Heart left ventricle (tissue), 16 donors: Measurements from ENCODE around the gene PDE6D. TPM values are rescaled to one million over a fixed set of nuclear protein-coding genes. Genes with fewer than 3 reads are reported as not detected.

ENCODE experiments used
- ATAC-seq, 4 donors: fragments of 200-7000 bp; cut with Tn5 transposase; one replicate each; pipeline ENCODE4 v1.9.1; 2020 to 2022; ENCODE audit warnings: moderate library complexity in 4 of 4, mild to moderate bottlenecking in 3 of 4, moderate number of reproducible peaks in 1 of 4
- DNase-seq, 5 donors: peaks; one replicate each; pipeline ENCODE4 v3.0.0-alpha.2; 2020
- H3K27ac ChIP-seq, 12 donors: fragments of 200-600 bp; sonication (generic) in 4 of 12; one replicate each; pipeline versions ENCODE4 v1.5.0 to v1.8.0; 2016 to 2022; ENCODE audit warnings: mild to moderate bottlenecking in 2 of 12
- H3K27me3 ChIP-seq, 9 donors: fragments of 200-600 bp; sonication (generic) in 2 of 9; one replicate each; pipeline versions ENCODE4 v1.5.1 to v1.8.0; 2016 to 2022; ENCODE audit warnings: mild to moderate bottlenecking in 3 of 9
- H3K36me3 ChIP-seq, 9 donors: fragments of 200-600 bp; sonication (generic) in 2 of 9; one replicate each; pipeline versions ENCODE4 v1.5.0 to v1.8.0; 2018 to 2022; ENCODE audit warnings: mild to moderate bottlenecking in 2 of 9
- H3K4me1 ChIP-seq, 12 donors: fragments of 200-600 bp; sonication (generic) in 4 of 12; one replicate each; pipeline versions ENCODE4 v1.5.0 to v1.8.0; 2016 to 2022; ENCODE audit warnings: mild to moderate bottlenecking in 3 of 12
- H3K4me3 ChIP-seq, 12 donors: fragments of 200-600 bp; sonication (generic) in 4 of 12; one replicate each; pipeline versions ENCODE4 v1.5.0 to v1.8.0; 2017 to 2022; ENCODE audit warnings: mild to moderate bottlenecking in 9 of 12, moderate library complexity in 4 of 12
- H3K9me3 ChIP-seq, 12 donors: fragments of 200-600 bp; sonication (generic) in 4 of 12; one replicate each; pipeline versions ENCODE4 v1.5.0 to v1.8.0; 2016 to 2022; ENCODE audit warnings: mild to moderate bottlenecking in 1 of 12
- CTCF ChIP-seq, 12 donors: fragments of 200-600 bp; sonication (generic) in 4 of 12; IDR thresholded peaks; one replicate each; pipeline versions ENCODE4 v1.5.0 to v1.8.0; 2018 to 2022; ENCODE audit warnings: antibody characterized with exemption in 12 of 12, mild to moderate bottlenecking in 5 of 12
- POLR2A ChIP-seq, 2 donors: fragments of 450-650 bp; IDR thresholded peaks; one replicate each; pipeline ENCODE4 v1.6.1; 2017; ENCODE audit warnings: antibody characterized with exemption in 2 of 2, mild to moderate bottlenecking in 2 of 2, moderate library complexity in 2 of 2
- WGBS, 4 donors: extraction: QIAGEN DNeasy Blood & Tissue Kit in 2 of 4; methylation state at CpG; one replicate each; pipeline versions ENCODE4 v1.1.5 to v1.1.7; 2013 to 2018; 5-methylcytosine and 5-hydroxymethylcytosine counted together
- intact Hi-C, 10 donors: fragments of 100-400 bp; cut with DNase I; formaldehyde crosslinking; loops; one replicate each; pipeline versions ENCODE4 v1.11.1 to v1.14.2; 2022
- polyA plus RNA-seq, 2 donors: library from polyadenylated mRNA; stranded (reverse); fragments of 200-250 nt; gene quantifications; one replicate each; pipeline ENCODE4 v1.2.3, GENCODE V29; 2013
- total RNA-seq, 9 donors: library from RNA; depleted of rRNA in 2 of 9; stranded (reverse); fragments of >200 nt in 2 of 9; fragmentation: NEBNext Ultra II Directional in 3 of 9; extraction: Animal tissue kit (Norgen Biotek cat#: 25700) in 3 of 9; gene quantifications; one replicate each; pipeline versions ENCODE4 v1.1.0 to v1.2.4, GENCODE V29; 2016 to 2023
- donor health status: ischemic (EF 13 %, LVEDD 7.1; RV severe dilation, severe dysfunction).
- donor health status: healthy with polysubstance abuse.
- donor health status: DM: no; HTN: yes; CAD: no.
- donor health status: DM: no; HTN: no; CAD: no.
- donor health status: ischemic (EF 25% LVEDD 6.9; RV normal size, moderate dysfunction).
- donor health status: ischemic (EF 25% LVEDD 5.7; RV mildly dilated, moderate dysfunction).
- donor health status: healthy.
- donor health status: DM: yes; HTN: yes; CAD: no.
- donor health status: ischemic (EF 35%, LVEDD 5.7; RV mildly dilated, moderate dysfunction).
- donor health status: nonischemic (EF 11% LVEDD 7.7; RV severe dilation, severe dysfunction).
- donor health status: DM: yes; HTN: yes; CAD: no.
- donor health status: PGD.
- donor health status: ischemic (EF 29% LVEDD 5.4; RV normal size, mild dysfunction).
- donor health status: nonischemic (EF 23%, LVEDD 6.1; RV moderate dilation, normal function).

Gene PDE6D
- total and polyA plus RNA-seq, 11 donors: 12.3 to 30.1 (median 19.8) TPM

GRCh38 chr2:231707625-231707926 lies 73.5 kb downstream of the PDE6D start:
- peak overlapping the region; percentile 1 to 99 (median 94) for H3K4me3 ChIP-seq
- H3K27ac ChIP-seq: peak overlapping the region; percentile 94 to 100 (median 99)
- no peaks in the 10 kb centered on the region for H3K27me3 ChIP-seq
- peak in 1 of 4 donors; percentile 0 for ATAC-seq
- 3 to 11% (median 8%) methylated on average over 8 to 30 of the region's 30 CpGs; no CpG with 5 or more reads in 1 of the 4 donors for WGBS, 4 donors
- TF ChIP-seq CTCF (IDR thresholded peaks at IDR 0.05) (no peak), POLR2A (IDR thresholded peaks at IDR 0.05) (no peak)
- H3K36me3 ChIP-seq: peaks cover 0 to 16% (median 12%) of the 10 kb centered on the region in 9 donors
- no peaks in the 10 kb centered on the region for H3K9me3 ChIP-seq
- H3K4me1 ChIP-seq: peaks cover 6 to 45% (median 32%) of the 10 kb centered on the region in 12 donors
- DNase-seq: peak in 1 of 5 donors; percentile 83
- intact Hi-C loops: loop anchor here in 3 of 10 donors (1.0 to 5.0 kb wide), 5 partner anchors 27 to 75 kb away; partner anchors contain the start of gene PDE6D (in 1 of the 3)

GRCh38 chr2:231706731-231707624 lies 74.1 kb downstream of the PDE6D start:
- H3K9me3 ChIP-seq: no peaks in the 10 kb centered on the region
- peaks cover 4 to 45% (median 28%) of the 10 kb centered on the region in 12 donors for H3K4me1 ChIP-seq
- peak overlapping the region; percentile 58 to 99 (median 94) for H3K4me3 ChIP-seq
- intact Hi-C loops: loop anchor here in 3 of 10 donors (1.0 to 5.0 kb wide), 6 partner anchors 26 to 75 kb away; partner anchors contain the start of gene PDE6D (in 1 of the 3)
- TF ChIP-seq CTCF (IDR thresholded peaks at IDR 0.05) (peak; percentile 73 to 98 (median 93)), POLR2A (IDR thresholded peaks at IDR 0.05) (peak in 1 of 2 donors; percentile 68)
- DNase-seq: peak; percentile 99
- peak overlapping the region; percentile 94 to 100 (median 99) for H3K27ac ChIP-seq
- no peaks in the 10 kb centered on the region for H3K27me3 ChIP-seq
- peak; percentile 65 to 82 (median 75) for ATAC-seq
- WGBS, 4 donors: 1 to 2% (median 1%) methylated on average over 27 to 66 of the region's 66 CpGs
- peaks cover 0 to 10% (median 6%) of the 10 kb centered on the region in 9 donors for H3K36me3 ChIP-seq

GRCh38 chr2:231704017-231704416 lies 77.1 kb downstream of the PDE6D start:
- Histone ChIP-seq H3K9me3 (no peaks in the 10 kb centered on the region), H3K4me3 (no peak overlapping the region), H3K36me3 (peaks cover 0 to 3% (median 0%) of the 10 kb centered on the region in 9 donors), H3K27ac (no peak overlapping the region), H3K4me1 (peaks cover 0 to 32% (median 16%) of the 10 kb centered on the region in 12 donors), H3K27me3 (no peaks in the 10 kb centered on the region)
- TF ChIP-seq POLR2A (IDR thresholded peaks at IDR 0.05) (no peak), CTCF (IDR thresholded peaks at IDR 0.05) (no peak)
- 89 to 98% (median 97%) methylated on average over 3 of the region's 3 CpGs for WGBS, 4 donors
- DNase-seq (no peak), ATAC-seq (no peak)
- intact Hi-C loops: no loop called here
